ENCODE results near the gene NANOGP8.

DNA sequence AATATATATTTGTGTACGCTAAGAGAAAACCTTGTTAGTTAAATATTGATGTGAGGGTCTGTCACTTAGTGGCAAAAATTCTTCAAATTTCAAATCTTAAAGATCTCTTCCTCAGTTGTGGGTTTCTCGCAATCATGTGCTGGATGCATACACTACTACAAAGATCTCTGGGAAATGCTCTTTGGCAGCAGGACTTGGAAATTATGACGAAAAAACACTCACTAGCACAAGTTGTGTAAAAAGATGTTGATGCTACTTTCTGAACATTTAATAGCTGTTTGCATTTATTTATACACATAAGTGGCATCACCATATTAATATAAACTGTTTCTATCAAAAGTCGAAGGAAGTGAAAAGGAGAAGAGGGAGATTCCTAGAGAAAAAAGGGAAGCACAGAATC, 10.8 kb upstream of the NANOGP8 start:
- TF ChIP-seq CTCF (conservative IDR thresholded peaks at IDR 0.05 in 1 of 2, IDR thresholded peaks at IDR 0.05 in 1 of 2; ENCODE audit: extremely low read depth in 1 of 2, insufficient read depth in 1 of 2, low read depth in 1 of 2, low read length in 2 of 2) (no peak), EZH2 (IDR thresholded peaks at IDR 0.05; ENCODE audit: borderline replicate concordance, low read length) (no peak)

Measured in mammary epithelial cell (primary cell).